Epithelial cell of proximal tubule (primary cell): ENCODE measurements around the gene SMURF1. TPM values are rescaled to one million over a fixed set of nuclear protein-coding genes. Genes with fewer than 3 reads are reported as not detected.

Experiments
- DNase-seq: peaks from one replicate; pipeline ENCODE4 v3.0.0-alpha.2; 2011; ENCODE audit warnings: low read depth
- H3K4me3 ChIP-seq: 2 replicates; pipeline ENCODE4 v1.5.1; 2011; ENCODE audit warnings: low read depth, mild to moderate bottlenecking, low read length
- total RNA-seq: library from RNA; depleted of rRNA; stranded (reverse); fragments of >200 nt; gene quantifications from 2 replicates; pipeline ENCODE4 v1.2.3, GENCODE V29; 2015
- TF ChIP-seq, protein P1 (sequence below): conservative IDR thresholded peaks from 2 replicates; pipeline ENCODE4 v1.5.1; 2012; ENCODE audit warnings: low read depth, mild to moderate bottlenecking, low read length

The SMURF1 gene
- total RNA-seq, 1 donor from 2014 or later: 30.7 TPM

DNA sequence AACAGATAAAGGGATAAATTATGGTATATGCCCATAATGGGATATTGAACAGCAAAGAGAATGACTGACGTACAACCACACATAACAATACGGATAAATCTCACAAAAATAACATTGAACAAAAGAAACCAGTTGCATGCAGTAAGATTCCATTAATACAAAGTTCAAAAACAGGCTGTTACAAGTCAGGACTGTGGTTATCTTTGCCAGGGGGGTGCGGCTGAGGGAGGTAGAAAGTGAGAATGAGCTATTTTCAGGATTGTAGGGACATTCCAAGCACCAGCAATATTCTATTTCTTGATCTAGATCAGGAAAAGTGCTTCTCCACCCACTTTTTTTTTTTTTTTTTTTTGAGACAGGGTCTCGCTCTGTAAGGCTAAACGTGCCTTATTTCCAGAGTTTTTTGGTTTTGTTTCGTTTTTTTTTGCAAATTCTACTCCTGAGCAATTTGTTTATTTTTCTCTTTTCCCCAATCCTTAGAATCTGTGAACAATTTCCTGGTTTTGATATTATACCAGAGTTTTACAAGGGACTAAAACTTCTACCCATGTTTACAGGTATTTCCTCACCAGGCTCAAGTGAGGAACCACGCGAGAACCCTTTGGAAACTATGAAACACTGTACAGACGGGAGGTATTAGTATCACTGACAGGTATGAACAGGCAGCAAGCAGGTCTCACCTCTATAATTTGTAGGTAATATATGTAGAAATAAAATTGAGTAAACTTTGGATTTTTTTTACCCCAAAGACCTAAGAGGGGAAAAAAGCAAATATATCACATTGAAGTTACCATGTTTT is 9.9 kb downstream of the SMURF1 start:
- H3K4me3 ChIP-seq: no peak overlapping the region
- DNase-seq: no peak

DNA sequence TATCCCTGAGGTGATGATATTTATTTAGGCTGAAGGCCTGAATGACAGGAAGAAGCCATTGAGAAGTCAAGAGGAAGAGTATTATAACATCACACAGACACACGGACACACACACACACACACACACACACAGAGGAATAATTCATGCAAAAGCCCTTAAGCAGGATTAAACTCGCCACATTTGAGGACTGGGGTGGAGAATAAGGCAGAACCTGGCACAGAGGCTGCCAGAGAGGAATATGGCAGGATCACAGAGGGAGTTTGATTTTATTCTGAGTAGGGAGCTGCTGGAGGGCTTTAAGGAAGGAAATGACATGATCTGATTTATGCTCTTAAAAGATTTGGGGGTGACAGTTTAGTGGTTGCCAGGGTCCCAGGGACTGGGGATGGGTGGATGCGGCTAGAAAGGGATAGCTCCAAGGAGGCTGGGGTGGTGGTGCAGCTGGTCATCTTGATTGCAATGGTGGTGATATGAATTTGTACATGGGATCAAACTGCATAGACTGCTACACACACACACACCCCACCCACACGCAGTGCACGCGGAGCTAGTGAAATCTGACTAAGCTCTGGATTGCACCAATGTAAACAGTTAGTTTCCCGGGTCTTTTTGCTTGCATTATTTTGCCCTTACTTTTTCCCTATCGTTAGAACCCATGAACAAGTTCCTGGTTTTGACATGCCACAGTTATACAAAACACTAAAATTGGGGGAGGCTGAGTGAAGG is 11.2 kb downstream of the SMURF1 start:
- H3K4me3 ChIP-seq: no peak overlapping the region
- DNase-seq: no peak
- TF ChIP-seq, protein P1, sequence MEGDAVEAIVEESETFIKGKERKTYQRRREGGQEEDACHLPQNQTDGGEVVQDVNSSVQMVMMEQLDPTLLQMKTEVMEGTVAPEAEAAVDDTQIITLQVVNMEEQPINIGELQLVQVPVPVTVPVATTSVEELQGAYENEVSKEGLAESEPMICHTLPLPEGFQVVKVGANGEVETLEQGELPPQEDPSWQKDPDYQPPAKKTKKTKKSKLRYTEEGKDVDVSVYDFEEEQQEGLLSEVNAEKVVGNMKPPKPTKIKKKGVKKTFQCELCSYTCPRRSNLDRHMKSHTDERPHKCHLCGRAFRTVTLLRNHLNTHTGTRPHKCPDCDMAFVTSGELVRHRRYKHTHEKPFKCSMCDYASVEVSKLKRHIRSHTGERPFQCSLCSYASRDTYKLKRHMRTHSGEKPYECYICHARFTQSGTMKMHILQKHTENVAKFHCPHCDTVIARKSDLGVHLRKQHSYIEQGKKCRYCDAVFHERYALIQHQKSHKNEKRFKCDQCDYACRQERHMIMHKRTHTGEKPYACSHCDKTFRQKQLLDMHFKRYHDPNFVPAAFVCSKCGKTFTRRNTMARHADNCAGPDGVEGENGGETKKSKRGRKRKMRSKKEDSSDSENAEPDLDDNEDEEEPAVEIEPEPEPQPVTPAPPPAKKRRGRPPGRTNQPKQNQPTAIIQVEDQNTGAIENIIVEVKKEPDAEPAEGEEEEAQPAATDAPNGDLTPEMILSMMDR: no peak

More for the DNA sequence above, 9.9 kb downstream of the SMURF1 start:
- TF ChIP-seq, protein P1: no peak

DNA sequence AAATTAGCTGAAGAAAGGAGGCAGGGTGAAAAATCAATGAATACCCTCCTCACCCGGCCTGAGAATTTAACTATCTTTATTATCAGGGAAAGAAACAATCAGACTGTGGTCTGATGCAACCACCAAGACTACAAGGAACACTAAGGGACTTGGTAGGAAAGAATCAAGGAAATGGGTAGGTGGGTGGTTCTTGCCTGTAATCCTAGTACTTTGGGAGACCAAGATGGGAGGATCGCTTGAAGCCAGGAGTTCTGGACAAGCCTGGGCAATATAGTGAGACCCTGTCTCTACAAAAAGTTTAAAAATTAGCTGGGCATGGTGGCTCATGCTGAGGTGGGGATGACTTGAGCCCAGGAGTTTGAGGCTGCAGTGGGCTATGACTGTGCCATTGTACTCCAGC is 12.6 kb downstream of the SMURF1 start:
- H3K4me3 ChIP-seq: no peak overlapping the region
- TF ChIP-seq, protein P1: no peak
- DNase-seq: no peak

DNA sequence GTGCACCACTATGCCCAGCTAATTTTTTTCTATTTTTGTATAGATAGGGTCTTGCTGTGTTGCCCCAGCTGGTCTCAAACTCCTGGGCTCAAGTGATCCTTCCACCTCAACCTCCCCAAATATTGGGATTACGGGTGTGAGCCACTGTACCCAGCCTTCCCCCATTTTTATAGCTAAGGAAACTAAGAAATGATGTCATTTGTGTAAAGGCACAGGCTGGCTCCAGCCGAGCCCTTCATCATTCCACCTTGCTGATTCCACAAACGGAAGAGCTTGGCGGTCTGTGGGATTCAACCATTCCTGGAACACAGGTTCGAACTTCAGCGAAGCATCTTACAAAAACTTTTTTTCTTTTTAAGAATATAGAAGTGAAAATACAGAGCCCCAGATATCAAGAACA is 14.4 kb downstream of the SMURF1 start:
- no peak for DNase-seq
- H3K4me3 ChIP-seq: no peak overlapping the region
- TF ChIP-seq, protein P1: no peak

DNA sequence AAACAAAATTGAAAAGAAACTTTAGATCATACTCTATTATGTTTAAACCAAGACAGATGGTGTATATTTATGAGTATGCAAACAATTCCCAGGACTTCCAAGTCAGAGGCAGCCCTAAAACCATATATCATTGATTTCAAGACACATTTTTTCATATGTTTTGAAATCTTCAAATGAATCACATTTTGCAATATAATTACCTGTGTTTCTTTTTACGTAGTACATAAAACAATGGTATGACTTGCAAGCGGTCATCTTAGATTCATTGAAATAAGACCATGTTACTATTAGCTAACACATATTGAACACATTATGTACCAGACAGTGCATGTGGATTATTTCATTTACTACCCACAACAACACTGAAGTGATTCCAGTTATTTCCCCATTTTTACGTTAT is 14.9 kb downstream of the SMURF1 start:
- H3K4me3 ChIP-seq: no peak overlapping the region
- TF ChIP-seq, protein P1: no peak
- no peak for DNase-seq

DNA sequence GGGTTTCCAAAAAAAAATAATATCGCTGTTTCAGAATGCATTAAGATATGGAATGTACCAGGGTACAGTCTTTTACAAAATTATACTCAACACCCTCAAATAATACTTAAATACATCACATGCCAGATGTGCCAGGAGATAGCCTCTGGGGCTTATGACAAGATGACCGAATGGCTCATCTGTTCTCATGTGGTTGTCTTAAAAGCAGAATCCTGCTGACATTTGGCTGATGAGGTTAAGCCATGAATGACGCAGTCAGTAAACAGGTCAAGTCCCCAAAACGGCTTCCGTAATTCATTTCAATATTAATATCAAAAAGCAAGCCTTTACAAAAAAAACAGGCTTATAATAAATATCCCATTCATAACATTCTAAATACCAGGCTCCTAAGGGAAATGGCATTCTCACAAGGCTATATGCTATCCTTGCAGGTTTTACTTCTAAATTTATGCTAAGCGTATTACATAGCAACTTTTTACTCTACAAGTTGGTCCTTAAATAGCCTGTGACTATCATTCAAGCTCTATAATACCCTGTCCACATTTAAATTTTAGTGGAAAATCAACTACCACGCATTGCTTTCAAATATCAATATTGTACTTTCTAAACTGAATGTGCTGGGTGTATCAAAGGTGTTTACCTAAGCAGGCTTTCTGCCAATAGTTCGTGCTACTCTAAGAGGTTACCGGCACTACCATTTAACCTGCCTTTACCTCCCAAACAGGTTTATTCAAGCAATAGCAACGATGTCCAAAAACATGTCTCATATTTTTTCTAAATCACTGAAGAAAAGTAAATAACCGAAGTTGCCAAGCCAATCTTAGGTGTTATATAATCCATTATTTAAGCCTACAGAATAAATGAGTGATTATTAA is 15.6 kb downstream of the SMURF1 start:
- TF ChIP-seq, protein P1: no peak
- H3K4me3 ChIP-seq: no peak overlapping the region
- no peak for DNase-seq
